GM19240 (cell line): ENCODE results near the gene EGLN3.
"Not testable (repeated sequence)": the region's sequence is repeated elsewhere in the genome, so short reads cannot be mapped to it uniquely, and the experiment has no call there.

Source experiments
- DNase-seq: peaks from one replicate; pipeline ENCODE4 v3.0.0; 2011; ENCODE audit warnings: low spot score; ENCODE audit not compliant: insufficient read length

Gene EGLN3

GRCh38 chr14:33938131-33938949, 12.5 kb downstream of the EGLN3 start:
- DNase-seq, result no peak

- DNase-seq, result no peak
Measured at GRCh38 chr14:33936391-33936790, 14.5 kb downstream of the EGLN3 start.

GRCh38 chr14:33934938-33935337, 15.9 kb downstream of the EGLN3 start:
- no peak for DNase-seq

- no peak for DNase-seq
Measured at GRCh38 chr14:33934043-33934750, 16.7 kb downstream of the EGLN3 start.

GRCh38 chr14:33933386-33933933, 17.4 kb downstream of the EGLN3 start:
- DNase-seq, result no peak

GRCh38 chr14:33932576-33933345, 18.1 kb downstream of the EGLN3 start:
- no peak for DNase-seq

GRCh38 chr14:33932033-33932432, 18.8 kb downstream of the EGLN3 start:
- DNase-seq, result no peak

GRCh38 chr14:33931461-33931860, 19.4 kb downstream of the EGLN3 start:
- no peak for DNase-seq

GRCh38 chr14:33930439-33930838, 20.4 kb downstream of the EGLN3 start:
- DNase-seq, result no peak

- no peak for DNase-seq
Measured at GRCh38 chr14:33929799-33930408, 21.0 kb downstream of the EGLN3 start.

- DNase-seq, result no peak
Measured at GRCh38 chr14:33928895-33929294, 22.0 kb downstream of the EGLN3 start.

GRCh38 chr14:33927944-33928343, 22.9 kb downstream of the EGLN3 start:
- DNase-seq, result no peak

GRCh38 chr14:33926967-33927366, 23.9 kb downstream of the EGLN3 start:
- DNase-seq, result not testable (repeated sequence)

GRCh38 chr14:33925946-33926345, 24.9 kb downstream of the EGLN3 start:
- DNase-seq, result no peak

GRCh38 chr14:33925235-33925634, 25.6 kb downstream of the EGLN3 start:
- no peak for DNase-seq

GRCh38 chr14:33924566-33925100, 26.2 kb downstream of the EGLN3 start:
- no peak for DNase-seq

- no peak for DNase-seq
Measured at GRCh38 chr14:33922125-33922524, 28.7 kb downstream of the EGLN3 start.

GRCh38 chr14:33918256-33918655, 32.6 kb downstream of the EGLN3 start:
- DNase-seq, result no peak

GRCh38 chr14:33917661-33918060, 33.2 kb downstream of the EGLN3 start:
- DNase-seq, result no peak

- no peak for DNase-seq
Measured at GRCh38 chr14:33916663-33917565, 34.0 kb downstream of the EGLN3 start.
